Measurements from ENCODE around the gene PC. TPM values are rescaled to one million over a fixed set of nuclear protein-coding genes. Genes with fewer than 3 reads are reported as not detected.

The PC gene
- polyA plus RNA-seq, 1 of the 3 experiments (the other 2 are of a cell fraction), result 9.7 TPM

DNA sequence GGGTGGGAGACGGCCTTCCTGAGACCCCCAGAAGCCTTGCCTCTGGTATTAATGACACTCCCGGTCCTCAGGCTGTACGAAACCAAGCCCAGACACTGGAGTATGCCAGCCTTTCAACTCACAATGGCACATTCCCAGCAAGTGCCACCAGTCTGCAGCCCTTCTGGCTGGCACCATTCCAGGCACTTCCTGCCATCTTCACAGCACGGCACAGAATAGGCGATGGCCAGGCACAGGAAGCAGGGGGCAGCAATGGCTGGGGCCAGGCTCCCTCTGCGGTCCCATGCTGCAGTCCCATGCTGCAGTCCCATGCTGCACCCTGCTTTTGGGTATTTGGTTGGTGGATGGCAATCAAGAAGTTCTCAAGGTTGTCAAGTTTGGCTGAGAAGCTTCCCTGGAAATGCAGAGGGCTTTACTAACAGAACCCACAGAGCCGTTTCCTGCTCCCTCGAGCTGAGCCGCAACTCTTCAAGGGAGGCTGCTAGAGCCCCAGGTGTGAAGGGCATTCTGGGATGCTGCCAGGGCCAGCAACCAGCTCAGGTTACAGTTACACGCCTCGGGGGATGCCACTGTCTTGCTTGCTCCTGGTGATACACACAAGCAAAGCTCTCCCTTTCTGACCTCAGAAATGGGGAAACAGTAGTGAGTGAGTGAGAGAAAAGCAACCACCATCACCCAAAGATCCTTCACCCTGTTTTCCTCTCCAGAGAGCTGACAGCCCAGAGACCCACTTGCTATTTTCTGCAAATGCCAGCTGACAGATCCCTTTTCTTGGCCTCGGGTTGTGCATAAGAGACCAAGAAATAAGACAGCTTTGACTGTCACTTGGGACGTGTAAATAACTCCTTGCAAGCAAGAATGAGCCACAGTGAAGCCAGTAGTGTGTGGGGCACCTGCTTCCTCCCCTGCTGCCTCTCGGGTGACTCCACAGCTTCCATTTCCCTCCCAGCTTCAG, 77.4 kb downstream of the PC start:
- Histone ChIP-seq H2AFZ (ENCODE audit: low read depth) (no peak overlapping the region), H3K4me3 (ENCODE audit: low read depth in 2 of 2, low read length in 1 of 2) (no peak overlapping the region), H3F3A (replicated peaks; ENCODE audit: insufficient read depth) (no peaks in the 10 kb centered on the region), H3K9ac (no peak overlapping the region), H3K36me3 (replicated peaks in 1 of 2; ENCODE audit: control insufficient read depth in 1 of 2, insufficient read depth in 2 of 2, low read length in 1 of 2) (no peaks in the 10 kb centered on the region), H3K9me3 (no peaks in the 10 kb centered on the region), H3K4me2 (no peak overlapping the region), H3K79me2 (ENCODE audit: insufficient read depth) (no peaks in the 10 kb centered on the region), H3K9me2 (no peaks in the 10 kb centered on the region), H3K27ac (ENCODE audit: low read depth in 2 of 2, low read length in 1 of 2) (peak overlapping the region in 1 of 2 experiments; percentile 20; a peak in 1 of 4 replicates), H3K4me1 (ENCODE audit: control insufficient read depth in 1 of 2, insufficient read depth in 2 of 2, low read depth in 1 of 2, low read length in 1 of 2) (peaks cover 4 to 50% of the 10 kb centered on the region in 2 experiments; a peak in 2 of 4 replicates), H4K20me1 (ENCODE audit: insufficient read depth) (no peaks in the 10 kb centered on the region), H3K27me3 (ENCODE audit: insufficient read depth) (no peaks in the 10 kb centered on the region)
- TF ChIP-seq NFIC (IDR thresholded peaks at IDR 0.05; ENCODE audit: borderline replicate concordance), result no peak
- no peak for TF ChIP-seq FOXM1 (IDR thresholded peaks at IDR 0.05; ENCODE audit: low read depth)
- no peak for TF ChIP-seq JUND (IDR thresholded peaks at IDR 0.05)
- no peak for TF ChIP-seq RXRA (IDR thresholded peaks at IDR 0.05; ENCODE audit: borderline replicate concordance, low read depth)
- no peak for TF ChIP-seq CTCF (IDR thresholded peaks at IDR 0.05)
- TF ChIP-seq ELF1 (IDR thresholded peaks at IDR 0.05), result no peak
- TF ChIP-seq RFX5 (IDR thresholded peaks at IDR 0.05; ENCODE audit: low read length), result no peak
- 80% methylated on average over 5 of the region's 14 CpGs for WGBS (ENCODE audit: low lambda C conversion rate)
- peak; percentile 54 for DNase-seq
- CTCF ChIA-PET, result interaction anchor here (0.7 to 4.6 kb wide), 11 partner anchors 9 to 202 kb away, joined by 3 to 44 read pairs (median 4); partner anchors contain the start of genes C11orf86 and RBM4B
- POLR2A ChIA-PET, result interaction anchor here (0.8 kb wide), 1 partner anchor 37 kb away, joined by 3 read pairs; the partner anchor contains the start of gene RCE1

DNA sequence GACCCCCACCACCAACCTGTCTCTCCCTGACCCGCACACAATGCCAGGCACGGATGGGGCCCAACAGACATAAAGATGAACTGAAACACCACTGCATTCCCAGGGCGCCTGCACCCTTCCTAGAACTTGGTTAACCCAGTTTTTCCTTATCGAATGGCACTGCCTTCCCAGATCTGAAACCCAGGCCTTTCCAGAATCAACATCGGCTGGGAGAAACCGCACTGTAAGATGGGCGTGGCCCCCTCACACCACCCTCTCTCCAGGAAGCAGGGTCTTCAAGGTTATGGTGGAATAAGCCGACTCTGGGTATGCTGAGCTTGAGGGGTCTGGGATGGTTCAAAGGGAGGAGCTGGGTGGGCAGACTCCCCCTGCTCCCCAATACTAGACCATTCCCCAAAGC, 78.2 kb downstream of the PC start:
- TF ChIP-seq EP300 (IDR thresholded peaks at IDR 0.05; ENCODE audit: borderline replicate concordance in 1 of 2, low read depth in 1 of 2, low read length in 1 of 2) (no peak), YY1 (IDR thresholded peaks at IDR 0.05; ENCODE audit: low read depth) (no peak), GABPA (IDR thresholded peaks at IDR 0.05; ENCODE audit: low read depth) (no peak), FOXJ3 (CRISPR knock-in tag; IDR thresholded peaks at IDR 0.05) (no peak), NRF1 (IDR thresholded peaks at IDR 0.05; ENCODE audit: low read depth, low read length) (no peak), RFX5 (IDR thresholded peaks at IDR 0.05; ENCODE audit: low read length) (no peak), EZH2phosphoT487 (IDR thresholded peaks at IDR 0.05; ENCODE audit: borderline replicate concordance, low read depth) (no peak), SMC3 (IDR thresholded peaks at IDR 0.05; ENCODE audit: low read depth, low read length) (no peak)
- TF ChIP-seq, protein P1, sequence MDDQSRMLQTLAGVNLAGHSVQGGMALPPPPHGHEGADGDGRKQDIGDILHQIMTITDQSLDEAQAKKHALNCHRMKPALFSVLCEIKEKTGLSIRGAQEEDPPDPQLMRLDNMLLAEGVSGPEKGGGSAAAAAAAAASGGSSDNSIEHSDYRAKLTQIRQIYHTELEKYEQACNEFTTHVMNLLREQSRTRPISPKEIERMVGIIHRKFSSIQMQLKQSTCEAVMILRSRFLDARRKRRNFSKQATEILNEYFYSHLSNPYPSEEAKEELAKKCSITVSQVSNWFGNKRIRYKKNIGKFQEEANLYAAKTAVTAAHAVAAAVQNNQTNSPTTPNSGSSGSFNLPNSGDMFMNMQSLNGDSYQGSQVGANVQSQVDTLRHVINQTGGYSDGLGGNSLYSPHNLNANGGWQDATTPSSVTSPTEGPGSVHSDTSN (IDR thresholded peaks at IDR 0.05), result no peak
- no peaks in the 10 kb centered on the region for H4K20me1 ChIP-seq (ENCODE audit: insufficient read depth)
- no peaks in the 10 kb centered on the region for H3K79me2 ChIP-seq (ENCODE audit: insufficient read depth)
- no peaks in the 10 kb centered on the region for H3K9me2 ChIP-seq
- H3F3A ChIP-seq (replicated peaks; ENCODE audit: insufficient read depth), result no peaks in the 10 kb centered on the region
- H3K9me3 ChIP-seq, result no peaks in the 10 kb centered on the region
- peaks cover 4 to 47% of the 10 kb centered on the region in 2 experiments; a peak in 2 of 4 replicates for H3K4me1 ChIP-seq (ENCODE audit: control insufficient read depth in 1 of 2, insufficient read depth in 2 of 2, low read depth in 1 of 2, low read length in 1 of 2)
- CTCF ChIA-PET, result interaction anchor here (0.7 to 4.6 kb wide), 6 partner anchors 9 to 186 kb away, joined by 3 to 44 read pairs (median 4); partner anchors contain the start of gene C11orf86
- H3K27me3 ChIP-seq (ENCODE audit: insufficient read depth), result no peaks in the 10 kb centered on the region
- DNase-seq, result no peak
- no peak overlapping the region for H3K4me3 ChIP-seq (ENCODE audit: low read depth in 2 of 2, low read length in 1 of 2)
- H3K36me3 ChIP-seq (replicated peaks in 1 of 2; ENCODE audit: control insufficient read depth in 1 of 2, insufficient read depth in 2 of 2, low read length in 1 of 2), result no peaks in the 10 kb centered on the region
- H2AFZ ChIP-seq (ENCODE audit: low read depth), result no peak overlapping the region
- no peak overlapping the region for H3K9ac ChIP-seq
- 100% methylated on average over 6 of the region's 8 CpGs for WGBS (ENCODE audit: low lambda C conversion rate)
- no peak overlapping the region for H3K27ac ChIP-seq (ENCODE audit: low read depth in 2 of 2, low read length in 1 of 2)
- no peak overlapping the region for H3K4me2 ChIP-seq
- POLR2A ChIA-PET, result no interaction called here

Measured in SK-N-SH (cell line).